Activated naive CD4-positive, alpha-beta T cell treated with anti-CD3 and anti-CD28 coated beads, Interleukin-2, amount 50 U/mL, for 16 hours (primary cell): ENCODE measurements around the gene ADSL.

Source experiments
- DNase-seq: peaks from one replicate; pipeline ENCODE4 v3.0.0-alpha.2; 2020

The ADSL gene

DNA sequence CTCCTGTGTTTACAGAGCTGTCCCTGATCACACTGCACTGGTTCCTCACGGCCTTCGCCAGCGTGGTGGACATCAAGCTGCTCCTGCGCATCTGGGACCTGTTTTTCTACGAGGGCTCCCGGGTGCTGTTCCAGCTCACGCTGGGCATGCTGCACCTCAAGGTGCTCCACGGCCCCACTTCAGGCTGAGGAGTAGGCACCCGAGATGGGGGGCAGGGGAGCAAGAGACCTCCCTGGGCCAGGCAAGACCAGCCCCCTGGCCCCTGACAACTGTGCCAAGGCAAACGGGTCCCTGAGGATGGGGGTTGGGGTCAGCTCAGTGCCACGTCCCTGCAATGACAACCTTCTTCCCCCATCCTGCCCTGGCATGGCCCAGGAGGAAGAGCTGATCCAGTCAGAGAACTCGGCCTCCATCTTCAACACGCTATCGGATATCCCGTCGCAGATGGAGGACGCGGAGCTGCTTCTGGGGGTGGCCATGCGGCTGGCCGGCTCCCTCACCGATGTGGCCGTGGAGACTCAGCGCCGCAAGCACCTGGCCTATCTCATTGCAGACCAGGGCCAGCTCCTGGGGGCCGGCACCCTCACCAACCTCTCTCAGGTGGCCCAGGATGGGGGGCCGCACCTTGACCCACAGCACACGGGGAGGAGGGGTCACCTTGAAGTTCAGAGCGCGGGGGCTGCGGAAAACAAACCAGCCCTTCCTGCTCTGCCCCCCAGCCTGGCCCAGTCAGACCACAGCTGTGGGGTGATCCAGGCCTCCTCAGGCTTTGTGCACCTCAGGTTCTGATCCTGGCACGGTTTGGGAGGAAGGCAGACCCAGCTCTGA, 60.0 kb downstream of the ADSL start:
- no peak for DNase-seq

DNA sequence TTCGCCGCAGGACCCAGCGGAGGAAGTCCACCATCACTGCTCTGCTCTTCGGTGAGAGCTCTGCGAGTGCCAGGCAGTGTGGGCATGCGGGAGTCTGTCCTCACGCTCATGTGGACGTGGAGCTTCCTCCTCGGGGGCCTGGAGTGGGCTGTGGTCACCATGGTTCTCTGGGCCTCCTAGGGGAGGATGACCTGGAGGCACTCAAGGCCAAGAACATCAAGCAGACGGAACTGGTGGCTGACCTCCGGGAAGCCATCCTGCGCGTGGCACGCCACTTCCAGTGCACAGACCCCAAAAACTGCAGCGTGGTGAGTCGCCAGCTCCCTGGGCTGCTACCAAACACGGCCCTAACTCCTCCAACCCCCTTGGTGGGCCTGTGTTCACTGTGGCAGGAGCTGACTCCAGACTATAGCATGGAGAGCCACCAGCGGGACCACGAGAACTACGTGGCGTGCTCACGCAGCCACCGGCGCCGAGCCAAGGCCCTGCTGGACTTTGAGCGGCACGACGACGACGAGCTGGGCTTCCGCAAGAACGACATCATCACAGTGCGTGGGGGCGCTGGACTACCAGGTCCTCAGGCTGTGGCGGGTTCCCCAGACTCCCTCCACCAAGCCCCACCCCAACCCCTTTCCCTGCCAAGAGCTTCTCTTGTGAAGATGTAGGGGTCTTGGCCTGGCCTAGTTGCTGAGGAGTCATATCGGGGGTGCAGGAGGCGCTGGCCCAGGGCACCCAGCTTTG, 60.9 kb downstream of the ADSL start:
- no peak for DNase-seq

DNA sequence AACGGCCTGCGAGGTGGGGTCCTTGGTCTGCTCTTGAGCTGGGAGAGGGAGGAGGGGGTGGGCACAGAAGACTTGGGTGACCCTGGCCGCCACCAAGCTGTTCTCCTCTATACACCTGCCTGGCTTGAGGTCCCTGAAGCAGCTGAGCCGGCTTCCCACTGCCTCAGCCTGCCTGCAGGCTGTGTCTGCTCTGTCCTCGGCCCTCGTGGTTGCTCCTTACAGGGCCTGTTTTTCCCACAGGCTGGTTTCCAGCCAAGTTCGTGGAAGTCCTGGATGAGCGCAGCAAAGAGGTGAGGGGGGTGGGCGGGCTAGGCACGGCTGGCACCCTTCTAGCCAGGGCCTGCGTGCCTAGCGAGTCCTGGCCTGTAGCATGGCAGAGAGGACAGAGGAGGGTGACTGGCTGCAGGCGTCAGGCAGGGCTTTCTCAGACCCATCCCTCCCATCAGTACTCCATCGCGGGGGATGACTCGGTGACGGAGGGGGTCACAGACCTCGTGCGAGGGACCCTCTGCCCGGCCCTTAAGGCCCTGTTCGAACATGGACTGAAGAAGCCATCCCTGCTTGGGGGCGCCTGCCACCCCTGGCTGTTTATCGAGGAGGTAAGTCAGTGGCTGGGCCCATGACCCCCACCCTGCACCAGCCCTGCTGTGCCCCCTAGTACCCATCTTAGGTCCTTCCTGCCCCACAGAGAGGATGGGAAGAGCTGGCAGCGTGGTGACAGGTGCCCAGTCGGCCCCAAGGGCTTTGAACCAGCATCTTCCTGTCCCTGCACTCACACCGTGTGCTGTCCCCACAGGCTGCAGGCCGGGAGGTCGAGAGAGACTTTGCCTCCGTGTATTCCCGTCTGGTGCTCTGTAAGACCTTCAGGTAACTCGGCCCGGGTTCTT, 61.8 kb downstream of the ADSL start:
- no peak for DNase-seq

DNA sequence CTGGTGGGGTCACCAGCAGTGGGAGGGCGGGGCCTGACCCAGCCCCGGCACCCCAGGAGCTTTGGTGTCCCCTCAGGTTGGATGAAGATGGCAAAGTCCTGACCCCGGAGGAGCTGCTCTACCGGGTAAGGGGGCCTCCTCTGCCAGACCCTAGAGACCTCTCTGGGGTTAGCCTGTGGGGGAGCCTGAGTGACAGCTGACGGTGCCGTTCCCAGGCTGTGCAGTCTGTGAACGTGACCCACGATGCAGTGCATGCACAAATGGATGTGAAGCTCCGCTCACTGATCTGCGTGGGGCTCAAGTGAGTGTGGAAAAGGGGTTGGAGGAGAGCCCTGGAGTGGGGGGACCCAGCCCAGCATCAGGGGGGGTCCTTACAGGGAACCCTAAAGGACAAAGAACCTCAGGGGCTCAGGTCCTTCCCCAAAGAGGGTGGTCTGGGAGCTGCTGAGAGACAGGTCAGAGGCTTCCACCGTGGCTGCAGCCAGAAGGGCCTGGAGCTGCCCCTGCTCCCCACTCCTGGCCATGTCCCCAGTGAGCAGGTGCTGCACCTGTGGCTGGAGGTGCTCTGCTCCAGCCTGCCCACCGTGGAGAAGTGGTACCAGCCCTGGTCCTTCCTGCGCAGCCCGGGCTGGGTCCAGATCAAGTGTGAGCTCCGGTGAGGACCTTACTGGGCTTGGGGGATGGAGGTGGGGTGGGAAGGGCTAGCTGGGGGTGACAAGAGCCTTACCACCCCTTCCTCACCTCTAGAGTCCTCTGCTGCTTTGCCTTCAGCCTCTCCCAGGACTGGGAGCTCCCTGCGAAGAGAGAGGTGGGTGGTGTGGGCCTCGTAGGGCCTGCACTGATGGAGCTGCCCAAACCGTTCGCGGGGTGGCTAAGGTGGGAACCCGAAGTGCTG, 62.7 kb downstream of the ADSL start:
- DNase-seq, result no peak

DNA sequence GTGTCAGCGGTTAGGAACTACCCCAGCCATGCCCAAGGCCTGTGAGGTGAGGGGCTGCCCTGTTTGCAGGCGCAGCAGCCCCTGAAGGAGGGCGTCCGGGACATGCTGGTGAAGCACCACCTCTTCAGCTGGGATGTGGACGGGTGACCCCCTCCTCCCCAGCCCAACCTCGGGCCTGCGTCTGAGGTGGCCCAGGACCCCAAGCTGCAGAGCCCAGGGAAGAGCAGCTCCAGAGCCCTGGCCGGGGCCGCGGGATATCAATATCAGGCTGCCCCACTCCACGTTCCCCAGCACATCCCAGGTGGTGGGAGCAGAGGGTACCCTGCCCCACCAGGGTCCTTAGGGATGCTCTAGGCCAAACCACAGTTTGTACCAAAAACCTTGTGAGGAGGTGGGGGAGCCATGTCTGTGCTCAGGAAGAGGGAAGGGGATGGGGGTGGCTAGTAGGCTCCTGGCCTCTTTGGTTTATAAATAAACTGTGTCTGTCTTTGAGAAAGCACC, 63.4 kb downstream of the ADSL start:
- no peak for DNase-seq

DNA sequence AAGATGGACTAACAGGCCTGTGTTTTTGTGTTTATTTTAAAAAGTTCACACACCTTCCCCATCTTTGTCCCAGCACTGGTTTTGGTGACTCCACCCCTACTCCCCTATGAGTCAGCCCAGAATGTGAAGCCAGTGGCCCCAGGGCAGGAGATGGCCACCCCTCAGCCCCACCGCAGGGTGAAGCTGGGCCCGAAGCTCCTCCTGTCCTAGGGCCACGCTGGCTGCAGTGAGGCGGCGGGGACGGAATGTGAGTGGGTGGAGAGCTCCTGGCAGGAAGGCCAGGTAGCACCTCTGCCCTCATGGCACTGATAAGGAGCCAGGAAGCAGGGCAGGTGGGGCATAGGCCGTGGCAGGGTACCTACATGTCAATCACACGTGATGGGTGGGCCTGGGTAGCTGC, 64.0 kb downstream of the ADSL start:
- DNase-seq, result no peak

DNA sequence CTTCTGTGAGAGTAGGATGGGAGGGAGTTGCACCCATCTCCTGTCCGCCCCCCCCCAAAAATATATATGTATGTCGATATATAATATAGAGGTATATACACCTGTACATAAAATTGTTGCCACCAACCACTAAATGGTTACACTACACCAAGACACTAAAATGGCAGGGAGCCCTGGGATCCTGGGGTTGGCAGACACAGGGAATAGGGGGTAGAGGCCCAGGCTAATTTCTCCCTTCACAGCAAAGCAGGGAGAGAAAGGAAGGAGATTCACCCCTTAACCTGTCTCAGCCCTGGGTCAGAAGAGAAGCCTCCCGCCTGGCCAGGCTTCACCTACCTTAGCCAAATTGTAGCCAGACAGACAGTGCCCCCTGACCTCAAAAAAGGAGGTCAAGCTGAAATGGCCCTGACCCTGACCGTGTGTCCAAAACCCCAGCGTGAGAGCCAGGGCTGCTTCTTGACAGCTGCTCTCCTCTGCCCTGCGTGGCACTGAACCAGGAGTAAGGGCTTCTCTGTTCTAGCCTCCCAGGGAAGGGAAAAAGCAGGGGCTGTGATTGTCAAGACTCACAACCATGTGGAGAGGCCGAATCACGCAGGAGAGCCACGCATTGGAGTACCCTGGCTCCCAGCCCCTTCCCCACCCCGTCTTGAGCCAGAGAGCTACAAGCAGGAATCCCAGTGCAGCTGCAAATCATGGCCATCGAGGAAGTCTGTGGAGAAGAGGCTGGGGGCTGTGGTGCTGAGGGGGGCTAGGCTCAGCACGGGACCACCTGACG, 64.6 kb downstream of the ADSL start:
- no peak for DNase-seq

DNA sequence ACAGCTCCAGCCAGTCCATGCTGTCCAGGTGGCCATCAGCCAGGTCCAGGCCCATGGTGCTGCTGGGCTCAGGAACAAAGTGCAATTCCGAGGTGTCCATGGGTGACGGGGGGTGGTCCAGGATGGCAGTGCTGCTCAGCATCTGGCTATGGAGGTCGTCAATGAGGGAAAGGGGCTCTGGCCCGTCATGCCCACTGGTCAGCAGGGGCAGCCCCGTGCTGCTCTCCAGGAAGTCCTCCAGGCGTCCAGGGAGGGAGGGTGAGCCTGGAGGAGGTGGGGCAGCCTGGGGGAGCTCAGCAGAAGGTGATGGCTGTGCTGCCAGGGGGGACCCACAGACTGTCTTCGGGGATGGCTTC, 65.2 kb downstream of the ADSL start:
- DNase-seq, result no peak

DNA sequence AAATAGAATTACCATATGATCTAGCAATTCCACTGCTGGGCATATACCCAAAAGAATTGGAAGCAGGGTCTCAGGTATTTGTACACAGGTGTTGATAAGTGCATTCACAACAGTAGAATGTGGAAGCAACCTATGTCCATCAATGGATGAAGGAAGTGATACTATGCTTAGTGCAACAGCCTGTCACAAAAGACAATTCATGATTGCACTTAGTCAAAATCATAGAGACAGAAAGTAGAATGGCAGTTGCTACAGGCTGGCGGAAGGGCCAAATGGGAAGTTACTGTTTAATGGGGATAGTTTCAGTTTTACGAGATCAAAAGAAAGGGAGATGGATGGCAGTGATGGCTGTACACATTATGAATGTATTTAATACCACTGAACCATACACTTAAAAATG, 66.1 kb downstream of the ADSL start:
- DNase-seq, result no peak

DNA sequence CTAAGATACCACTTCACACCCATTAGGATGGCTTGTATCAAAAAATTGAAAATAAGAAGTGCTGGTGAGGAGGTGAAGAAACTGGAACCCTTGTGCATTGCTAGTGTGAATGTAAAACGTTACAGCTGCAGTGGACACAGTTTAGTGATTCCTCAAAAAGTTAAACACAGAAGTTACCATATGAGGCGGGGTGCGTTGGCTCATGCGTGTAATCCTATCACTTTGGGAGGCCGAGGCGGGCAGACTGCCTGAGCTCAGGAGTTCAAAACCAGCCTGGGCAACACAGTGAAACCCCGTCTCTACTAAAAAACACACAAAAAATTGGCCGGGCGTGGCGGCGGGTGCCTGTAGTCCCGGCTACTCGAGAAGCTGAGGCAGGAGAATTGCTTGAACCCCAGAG, 67.6 kb downstream of the ADSL start:
- DNase-seq, result no peak

DNA sequence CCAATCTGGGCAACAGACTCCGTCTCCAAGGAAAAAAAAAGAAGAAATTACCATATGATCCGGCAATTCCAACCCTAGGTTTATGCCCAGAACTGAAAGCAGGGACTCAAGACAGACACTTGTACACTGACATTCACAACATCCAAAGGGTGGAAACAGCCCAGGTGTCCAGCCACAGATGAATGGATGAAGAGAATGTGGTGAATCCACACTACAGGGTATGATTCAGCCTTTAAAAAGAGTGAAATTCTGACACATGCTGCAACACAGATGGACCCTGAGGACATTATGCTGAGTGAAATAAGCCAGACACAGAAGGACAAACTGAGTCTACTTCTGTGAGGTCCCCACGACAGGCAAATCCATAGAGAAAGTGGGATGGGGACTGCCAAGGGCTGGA, 68.0 kb downstream of the ADSL start:
- DNase-seq, result no peak

DNA sequence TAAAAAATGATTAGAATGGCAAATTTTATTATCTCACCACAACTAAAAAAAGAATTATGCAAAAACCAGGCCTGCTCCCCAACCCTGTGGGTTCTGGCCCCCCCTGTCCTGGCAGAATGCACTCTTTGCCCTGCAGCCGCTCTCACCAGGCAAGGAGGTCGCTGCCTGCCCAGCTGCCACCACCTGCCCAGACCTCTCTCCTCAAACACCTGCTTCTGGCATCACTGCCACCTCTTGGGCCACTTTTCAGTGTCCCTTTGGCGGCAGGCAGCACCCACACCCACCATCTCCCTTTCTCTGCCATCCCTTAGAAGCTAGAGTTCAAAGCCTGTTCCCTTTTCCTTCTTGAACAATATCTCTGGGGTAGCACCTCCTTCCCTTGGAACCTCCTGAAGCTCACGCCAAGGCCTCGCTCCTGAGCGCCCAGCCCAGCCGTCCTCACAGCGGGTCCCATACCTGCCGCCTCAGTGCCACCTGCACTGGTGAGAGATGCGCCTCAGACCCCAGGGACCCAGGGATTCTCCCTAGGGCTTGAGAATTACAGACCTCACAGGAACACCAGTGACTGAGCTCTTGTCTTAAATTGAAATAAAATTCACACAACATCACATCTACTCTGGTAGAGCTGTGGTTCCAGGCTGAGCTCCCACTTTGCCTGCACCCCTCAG, 68.7 kb downstream of the ADSL start:
- DNase-seq, result no peak

DNA sequence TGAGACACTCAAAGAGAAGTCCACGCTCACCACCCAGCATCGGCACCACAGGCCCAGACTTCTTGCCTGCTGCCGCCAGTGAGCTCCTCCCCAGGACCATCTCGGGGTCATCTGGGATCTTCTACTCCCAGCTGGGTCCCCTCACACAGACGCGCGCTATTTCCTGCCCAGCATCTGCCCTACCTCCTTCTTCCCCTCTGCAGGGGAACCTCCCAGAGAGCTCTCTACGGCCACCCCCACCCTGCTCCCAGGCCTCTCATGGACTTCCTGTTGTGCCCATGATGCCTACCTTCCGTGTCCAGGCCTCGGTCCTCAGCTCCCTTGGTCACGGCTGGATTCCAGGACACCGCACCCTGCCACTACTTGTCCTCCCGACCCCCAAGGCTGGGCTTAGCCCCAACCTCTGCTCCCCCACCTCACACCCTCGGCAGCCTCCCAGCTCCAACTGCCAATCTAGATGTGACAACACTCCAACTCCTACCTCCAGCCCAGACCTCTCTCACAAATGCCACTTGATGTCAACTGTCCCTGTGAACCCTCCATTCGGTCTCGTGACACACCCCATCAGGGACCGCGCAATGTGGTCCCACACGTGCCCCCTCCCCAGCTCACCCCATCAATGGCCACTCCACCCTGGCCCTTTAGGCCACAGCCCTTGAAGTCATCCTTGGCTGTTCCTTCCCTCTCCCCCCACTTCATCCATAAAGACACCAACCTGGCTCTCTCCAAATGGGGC, 69.4 kb downstream of the ADSL start:
- DNase-seq, result no peak

DNA sequence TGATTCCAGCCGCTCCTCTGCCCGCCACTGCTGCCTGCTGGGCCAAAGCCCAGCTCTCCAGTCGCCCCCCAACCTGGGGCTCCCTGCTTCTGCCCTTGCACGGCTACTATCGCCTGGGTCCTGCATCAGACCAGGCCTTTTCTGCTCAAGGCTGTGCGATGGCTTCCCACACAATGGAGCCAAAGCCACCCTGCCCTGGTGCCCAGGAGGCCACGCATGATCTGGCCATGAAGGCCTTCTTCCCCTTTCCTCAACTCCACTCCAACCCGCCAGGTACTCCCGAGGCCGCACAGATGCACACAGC, 69.9 kb downstream of the ADSL start:
- DNase-seq, result no peak

DNA sequence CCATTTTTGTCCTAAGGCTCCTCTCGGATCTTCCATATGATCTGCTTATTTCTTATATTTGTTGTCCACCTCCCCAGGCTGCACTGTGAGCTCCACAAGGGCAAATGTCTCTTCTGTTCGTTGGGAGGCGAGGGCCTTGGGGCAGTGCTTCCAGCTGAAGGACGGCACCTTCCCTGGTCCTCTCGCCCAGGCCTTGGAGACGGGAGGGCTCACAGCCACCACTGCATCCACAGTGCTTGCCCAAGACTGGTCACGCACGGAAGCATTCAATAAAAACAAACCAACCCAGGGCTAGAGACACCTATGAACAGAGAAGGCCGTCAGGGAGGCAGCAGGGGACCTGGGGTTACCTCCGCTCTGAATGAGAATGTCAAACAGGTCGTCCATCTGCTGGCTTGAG, 70.3 kb downstream of the ADSL start:
- DNase-seq, result no peak

DNA sequence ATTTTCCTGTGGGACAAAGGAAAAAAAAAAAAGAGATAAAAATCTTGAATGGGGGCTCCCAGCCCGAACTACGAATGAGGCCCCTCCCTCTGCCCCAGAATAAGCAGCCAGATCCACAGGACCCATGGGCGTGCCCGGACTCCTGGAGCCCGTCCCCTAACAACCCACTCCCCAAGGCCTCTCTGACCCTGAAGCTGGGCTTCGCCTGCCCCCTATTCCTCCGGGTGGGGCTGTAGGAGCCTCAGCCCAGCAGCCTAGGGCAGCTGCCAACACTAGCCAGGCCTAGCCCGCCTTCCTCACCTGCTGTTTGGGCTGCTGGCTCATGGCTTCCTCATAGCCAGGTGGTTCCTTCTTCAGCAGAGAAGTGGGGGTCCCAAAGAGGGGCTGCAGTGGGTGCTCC, 70.7 kb downstream of the ADSL start:
- DNase-seq, result no peak

DNA sequence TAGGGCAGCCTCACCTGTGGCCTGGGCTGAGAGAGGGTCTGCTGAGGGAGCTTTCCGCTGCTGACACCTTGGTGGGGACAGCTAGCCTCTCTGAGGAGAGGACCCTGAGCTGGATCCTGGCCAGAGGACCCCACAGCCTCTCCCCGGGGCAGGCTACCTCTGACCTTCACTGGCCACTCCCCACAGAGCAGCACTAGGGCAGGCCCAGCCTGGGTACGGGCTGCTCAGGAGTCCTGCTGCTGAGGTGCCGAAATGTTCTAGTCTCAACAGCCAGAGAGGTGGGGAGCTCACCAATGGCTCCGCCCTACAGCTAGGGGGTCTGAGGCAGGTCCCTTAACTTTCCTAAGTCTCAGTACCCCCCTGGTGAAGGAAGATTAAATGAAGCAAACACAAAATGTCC, 71.6 kb downstream of the ADSL start:
- DNase-seq, result no peak

DNA sequence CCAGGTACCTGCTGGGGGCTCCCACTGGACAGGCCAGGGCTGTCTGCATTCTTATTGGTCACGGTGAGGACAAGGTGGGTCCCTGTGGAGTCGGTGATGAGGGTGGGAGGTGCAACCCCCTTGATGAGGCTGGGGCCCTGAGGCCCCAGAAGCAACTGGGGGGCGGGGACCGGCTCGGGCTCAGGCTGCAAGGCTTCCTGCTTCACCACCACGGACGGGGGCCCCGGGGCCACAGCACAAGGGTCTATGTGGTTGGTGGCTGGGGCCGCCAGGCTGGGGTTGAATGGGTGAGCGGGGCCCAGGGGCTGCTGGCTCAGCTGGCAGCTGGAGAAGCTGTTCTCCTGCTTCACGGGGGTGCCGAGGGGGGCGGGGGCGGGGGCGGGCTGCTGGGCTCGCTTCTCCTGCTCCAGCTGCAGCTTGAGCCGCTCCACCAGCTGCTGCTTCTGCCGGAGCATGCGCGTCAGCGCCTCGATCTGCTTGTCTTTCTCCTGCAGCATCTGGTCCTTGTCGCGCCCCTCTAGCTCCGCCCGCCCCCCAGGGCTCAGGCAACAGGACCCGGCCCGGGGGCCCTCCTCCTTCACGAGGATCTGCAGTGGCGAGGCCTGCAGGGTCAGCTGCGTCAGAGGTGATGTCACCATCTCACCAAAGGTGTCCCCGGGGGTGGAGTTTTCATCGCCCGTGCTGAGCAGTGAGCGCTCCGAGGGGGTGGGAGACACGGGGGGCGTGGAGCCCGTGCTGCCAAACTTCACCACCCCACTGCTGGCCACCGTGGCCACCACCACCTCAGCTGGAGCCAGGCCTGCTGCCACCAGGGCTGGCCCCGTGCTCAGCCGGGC, 72.3 kb downstream of the ADSL start:
- DNase-seq, result no peak

DNA sequence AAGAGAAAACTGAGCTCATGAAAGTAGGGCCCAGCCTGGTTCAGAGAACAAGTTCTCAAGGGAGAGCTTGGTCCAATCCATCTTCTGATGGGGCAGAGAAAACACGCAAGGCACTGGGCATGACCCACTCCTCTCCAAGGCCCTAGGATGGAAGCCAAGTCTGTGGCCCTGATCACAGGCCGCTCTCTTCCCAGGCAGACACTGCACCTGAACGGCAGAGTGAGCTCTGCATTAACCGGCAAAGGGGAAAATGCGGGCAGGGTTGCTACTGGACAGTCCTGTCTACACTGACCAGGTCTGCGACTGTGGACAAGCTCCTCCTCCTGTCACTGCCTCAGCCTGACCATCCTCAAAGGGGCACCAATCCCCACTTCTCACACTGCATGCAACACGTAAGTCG, 73.4 kb downstream of the ADSL start:
- DNase-seq, result no peak
